ENCODE results near the gene GPS2. TPM values are rescaled to one million over a fixed set of nuclear protein-coding genes. Genes with fewer than 3 reads are reported as not detected.

Gene GPS2
- total RNA-seq, 4 donors from 2014 or later, result 96.5 to 578 (median 150) TPM

GRCh38 chr17:7292194-7292593 is 23.0 kb downstream of the GPS2 start:
- peaks cover 26 to 56% (median 47%) of the 10 kb centered on the region in 4 donors for H3K4me1 ChIP-seq
- in situ Hi-C loops (cut with MboI; ENCODE audit: low pct_ligation_motif_present in 1 of 4, low pct_unique_long_range_greater_than_20kb in 1 of 4, low sequenced_read_pairs in 3 of 4), result loop anchor here in 2 of 4 donors (25.0 kb wide), 1 partner anchor 255 kb away; the partner anchor contains the start of genes SLC16A11 (in 2 of the 2) and SLC16A13 (in 2 of the 2)

GRCh38 chr17:7290685-7291084 is 24.5 kb downstream of the GPS2 start:
- H3K4me3 ChIP-seq, result no peak overlapping the region
- no peaks in the 10 kb centered on the region for H3K36me3 ChIP-seq
- H3K9me3 ChIP-seq, result no peaks in the 10 kb centered on the region
- H3K4me1 ChIP-seq, result peaks cover 15 to 43% (median 35%) of the 10 kb centered on the region in 4 donors
- TF ChIP-seq EP300 (IDR thresholded peaks at IDR 0.05; ENCODE audit: low read depth) (no peak), POLR2AphosphoS5 (IDR thresholded peaks at IDR 0.05) (no peak), POLR2A (IDR thresholded peaks at IDR 0.05) (no peak), CTCF (IDR thresholded peaks at IDR 0.05) (no peak)
- peaks cover 25% of the 10 kb centered on the region for H3K27me3 ChIP-seq
- in situ Hi-C loops (cut with MboI; ENCODE audit: low pct_ligation_motif_present in 1 of 4, low pct_unique_long_range_greater_than_20kb in 1 of 4, low sequenced_read_pairs in 3 of 4) (loop anchor here in 2 of 4 donors (25.0 kb wide), 1 partner anchor 253 kb away; the partner anchor contains the start of genes SLC16A11 (in 2 of the 2) and SLC16A13 (in 2 of the 2)), intact Hi-C loops (cut with DNase I; ENCODE audit: low total_unique reads) (no loop called here)
- H3K27ac ChIP-seq, result no peak overlapping the region
- DNase-seq, result no peak
- WGBS, 2 donors (ENCODE audit: low coverage in 1 of 2), result 76% methylated on average over 11 of the region's 11 CpGs; no CpG with 5 or more reads in 1 of the 2 donors

More at GRCh38 chr17:7292194-7292593, 23.0 kb downstream of the GPS2 start:
- H3K27me3 ChIP-seq, result peaks cover 25% of the 10 kb centered on the region
- 63% methylated on average over 2 of the region's 2 CpGs; no CpG with 5 or more reads in 1 of the 2 donors for WGBS, 2 donors (ENCODE audit: low coverage in 1 of 2)
- H3K9me3 ChIP-seq, result no peaks in the 10 kb centered on the region
- H3K4me3 ChIP-seq, result no peak overlapping the region
- TF ChIP-seq EP300 (IDR thresholded peaks at IDR 0.05; ENCODE audit: low read depth), result no peak
- no peak for TF ChIP-seq POLR2AphosphoS5 (IDR thresholded peaks at IDR 0.05)
- no peak for TF ChIP-seq CTCF (IDR thresholded peaks at IDR 0.05)
- TF ChIP-seq POLR2A (IDR thresholded peaks at IDR 0.05), result no peak
- intact Hi-C loops (cut with DNase I; ENCODE audit: low total_unique reads), result no loop called here
- DNase-seq, result no peak
- peak overlapping the region in 3 of 4 donors; percentile 88 to 91 (median 90) for H3K27ac ChIP-seq
- H3K36me3 ChIP-seq, result no peaks in the 10 kb centered on the region

- intact Hi-C loops (cut with DNase I; ENCODE audit: low total_unique reads), result no loop called here
- no peak for DNase-seq
These were observed 25.0 kb downstream of the GPS2 start for GRCh38 chr17:7290166-7290565.

More at GRCh38 chr17:7290166-7290565, 25.0 kb downstream of the GPS2 start:
- TF ChIP-seq POLR2AphosphoS5 (IDR thresholded peaks at IDR 0.05), result no peak
- TF ChIP-seq CTCF (IDR thresholded peaks at IDR 0.05), result no peak
- TF ChIP-seq EP300 (IDR thresholded peaks at IDR 0.05; ENCODE audit: low read depth), result no peak
- TF ChIP-seq POLR2A (IDR thresholded peaks at IDR 0.05), result no peak
- H3K27ac ChIP-seq, result no peak overlapping the region
- WGBS, 2 donors (ENCODE audit: low coverage in 1 of 2), result 90 to 93% methylated on average over 3 to 19 of the region's 19 CpGs
- peaks cover 21% of the 10 kb centered on the region for H3K27me3 ChIP-seq
- no peaks in the 10 kb centered on the region for H3K36me3 ChIP-seq
- peaks cover 13 to 38% (median 30%) of the 10 kb centered on the region in 4 donors for H3K4me1 ChIP-seq
- no peak overlapping the region for H3K4me3 ChIP-seq
- H3K9me3 ChIP-seq, result no peaks in the 10 kb centered on the region
- in situ Hi-C loops (cut with MboI; ENCODE audit: low pct_ligation_motif_present in 1 of 4, low pct_unique_long_range_greater_than_20kb in 1 of 4, low sequenced_read_pairs in 3 of 4), result loop anchor here in 2 of 4 donors (25.0 kb wide), 1 partner anchor 253 kb away; the partner anchor contains the start of genes SLC16A11 (in 2 of the 2) and SLC16A13 (in 2 of the 2)
